HG02840 (cell line): ENCODE data around the gene STRIP1.
"Not testable (repeated sequence)": the region's sequence is repeated elsewhere in the genome, so short reads cannot be mapped to it uniquely, and the experiment has no call there.

Source experiments
- ATAC-seq: cut with Tn5 transposase; IDR thresholded peaks from one replicate; pipeline ENCODE4 v1.9.1; 2021; ENCODE audit warnings: mild to moderate bottlenecking, moderate library complexity, moderate number of reproducible peaks; ENCODE audit not compliant: unreplicated experiment, low FRiP score

Gene STRIP1

DNA sequence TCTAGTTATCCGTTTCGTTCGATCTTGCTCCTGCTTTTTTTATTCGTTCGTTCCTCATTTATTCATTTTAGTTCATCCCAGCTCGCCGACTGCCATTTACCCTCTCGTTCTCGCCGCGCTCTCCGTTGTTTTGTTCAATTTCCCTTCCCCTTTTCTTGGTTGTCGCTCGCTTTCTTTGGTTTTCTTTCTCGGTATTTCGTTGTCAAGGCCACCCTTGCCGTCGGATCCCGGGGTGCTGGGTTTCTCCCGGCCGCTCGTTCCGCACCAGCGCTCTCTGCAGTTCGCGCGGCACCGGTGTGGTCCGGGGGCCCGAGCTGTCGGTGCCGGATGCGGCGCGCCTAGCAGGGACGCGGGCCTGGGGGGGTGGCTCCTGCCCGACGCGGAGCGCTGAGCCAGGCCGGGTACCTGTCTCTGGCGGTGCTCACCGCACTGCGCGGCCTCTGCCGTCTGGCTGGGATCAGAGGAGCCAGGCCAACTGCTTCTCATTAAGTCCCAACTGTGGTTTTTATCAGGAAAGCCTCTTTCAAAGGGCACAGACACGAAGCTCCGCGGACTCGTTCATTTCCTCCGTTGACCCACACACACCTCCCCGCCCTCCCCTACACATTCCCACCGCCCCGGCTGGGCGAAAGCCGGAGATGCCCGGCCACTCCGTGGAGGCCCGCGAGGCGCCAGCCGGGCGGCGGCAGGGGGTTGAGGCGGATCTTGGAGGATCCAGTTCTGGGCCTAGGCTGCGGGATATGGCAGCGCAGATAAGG, 34.4 kb downstream of the STRIP1 start:
- ATAC-seq: no peak

DNA sequence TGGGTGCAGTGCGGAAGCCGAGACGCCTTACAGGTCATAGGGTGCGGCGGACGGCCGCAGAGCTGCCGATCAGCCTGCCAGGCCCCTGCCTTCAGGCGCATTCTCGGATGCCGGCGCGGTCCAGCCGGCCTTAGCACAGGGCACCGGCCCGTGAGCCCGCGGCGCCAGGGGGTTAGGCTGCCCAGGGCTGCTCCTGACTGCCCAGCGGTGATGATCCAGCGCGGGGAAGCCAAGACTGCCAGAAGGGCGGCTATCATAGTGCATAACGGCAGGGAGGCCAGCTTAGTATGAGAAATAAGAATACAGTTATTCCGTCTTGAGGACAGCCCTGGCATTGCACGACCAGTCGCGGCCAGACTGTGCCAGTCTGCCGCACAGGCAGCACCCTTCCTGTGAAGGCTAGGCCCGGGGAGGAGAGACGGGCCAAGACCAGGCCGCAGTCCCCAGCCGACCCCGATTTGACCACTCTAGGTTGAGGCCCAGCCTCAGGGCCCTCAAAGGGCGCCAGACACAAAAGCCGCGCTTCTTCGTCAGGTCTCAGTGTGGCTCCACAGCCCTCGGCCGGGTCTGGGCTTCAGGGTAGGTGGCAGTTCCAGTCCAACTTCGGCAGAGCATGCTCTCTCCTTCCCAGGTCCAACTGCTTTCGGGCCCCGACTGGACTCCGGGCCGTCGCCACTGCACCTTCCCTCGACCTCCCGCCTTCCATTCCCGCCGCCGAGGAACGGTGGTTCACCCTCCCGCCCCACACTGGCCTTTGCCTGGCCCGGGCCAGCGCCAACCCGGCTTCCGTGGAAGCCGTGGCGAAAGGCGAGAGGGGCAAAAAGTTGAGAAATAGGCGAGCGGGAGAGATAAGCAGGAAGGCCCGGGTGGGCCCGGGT, 35.2 kb downstream of the STRIP1 start:
- no peak for ATAC-seq

DNA sequence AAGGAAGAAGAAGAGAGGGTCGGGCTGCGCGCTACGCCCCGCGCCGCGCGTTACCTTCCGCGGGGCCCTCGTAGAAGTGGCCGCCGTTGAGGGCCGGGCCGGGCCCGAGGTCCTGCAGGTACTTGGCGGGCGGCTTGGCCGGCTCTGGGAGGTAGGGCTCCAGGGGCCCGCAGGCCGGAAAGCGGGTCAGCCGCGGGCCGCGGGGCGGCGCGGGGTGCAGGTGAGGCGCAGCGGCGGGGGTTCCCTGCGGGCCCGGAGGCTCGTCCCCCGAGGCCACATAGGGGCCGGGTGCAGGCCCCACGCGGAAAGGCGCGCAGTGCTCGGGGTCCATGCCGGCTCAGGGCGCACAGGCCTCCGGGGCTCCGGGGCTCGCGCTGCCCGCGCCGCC, 35.9 kb downstream of the STRIP1 start:
- ATAC-seq: no peak

DNA sequence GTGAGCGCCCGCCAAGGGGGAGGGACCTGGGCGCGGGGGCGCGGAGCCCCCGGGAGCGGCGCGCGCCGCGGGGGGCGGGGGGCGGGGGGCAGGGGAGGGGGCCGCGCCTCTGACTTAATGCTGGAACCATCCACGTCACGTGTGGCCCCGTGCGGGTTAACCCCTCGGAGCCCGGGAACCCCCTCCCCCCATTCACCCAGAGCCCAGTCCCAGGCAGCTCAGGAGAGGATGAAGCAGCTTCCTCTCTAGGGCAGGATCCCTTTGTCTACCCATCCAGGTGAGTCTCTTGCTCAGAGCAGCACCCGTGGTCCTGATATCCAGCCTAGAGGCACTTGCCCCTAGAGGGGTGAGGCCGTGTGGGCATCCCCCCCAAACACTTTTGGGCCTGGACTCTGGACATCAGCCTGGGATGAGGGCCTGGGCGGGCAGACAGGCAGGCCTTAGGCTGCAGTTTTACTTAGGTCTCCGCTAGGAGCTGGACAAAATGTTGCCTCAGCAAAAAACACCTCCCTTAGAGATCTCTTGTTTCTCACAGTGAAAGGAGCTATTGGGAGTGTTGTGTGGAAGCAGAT, 36.3 kb downstream of the STRIP1 start, which contains the start of gene ALX3:
Gene ALX3, minus strand, starts transcription at position 2 of the 572 bp plus-strand sequence. CDS start 60 bp downstream, outside the sequence.
- no peak for ATAC-seq

DNA sequence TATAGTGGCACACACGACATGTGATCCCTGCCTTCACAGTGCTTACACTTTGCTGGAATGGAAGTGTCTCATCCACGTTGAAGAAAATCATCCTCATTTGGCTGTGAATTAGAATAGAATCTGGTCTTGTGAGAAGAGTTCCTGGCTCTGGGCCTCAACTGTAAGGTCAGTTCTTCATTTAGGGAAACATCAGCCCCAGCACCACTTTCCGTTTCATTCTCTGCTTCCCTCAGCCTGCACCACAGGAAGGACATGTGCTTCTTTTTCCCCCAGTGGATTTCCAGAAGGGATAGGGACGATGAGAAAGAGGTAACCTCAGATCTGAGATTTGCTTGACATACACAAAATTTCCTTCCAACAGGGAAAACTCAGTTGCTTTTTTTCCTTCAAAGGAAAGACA, 39.7 kb downstream of the STRIP1 start:
- no peak for ATAC-seq

DNA sequence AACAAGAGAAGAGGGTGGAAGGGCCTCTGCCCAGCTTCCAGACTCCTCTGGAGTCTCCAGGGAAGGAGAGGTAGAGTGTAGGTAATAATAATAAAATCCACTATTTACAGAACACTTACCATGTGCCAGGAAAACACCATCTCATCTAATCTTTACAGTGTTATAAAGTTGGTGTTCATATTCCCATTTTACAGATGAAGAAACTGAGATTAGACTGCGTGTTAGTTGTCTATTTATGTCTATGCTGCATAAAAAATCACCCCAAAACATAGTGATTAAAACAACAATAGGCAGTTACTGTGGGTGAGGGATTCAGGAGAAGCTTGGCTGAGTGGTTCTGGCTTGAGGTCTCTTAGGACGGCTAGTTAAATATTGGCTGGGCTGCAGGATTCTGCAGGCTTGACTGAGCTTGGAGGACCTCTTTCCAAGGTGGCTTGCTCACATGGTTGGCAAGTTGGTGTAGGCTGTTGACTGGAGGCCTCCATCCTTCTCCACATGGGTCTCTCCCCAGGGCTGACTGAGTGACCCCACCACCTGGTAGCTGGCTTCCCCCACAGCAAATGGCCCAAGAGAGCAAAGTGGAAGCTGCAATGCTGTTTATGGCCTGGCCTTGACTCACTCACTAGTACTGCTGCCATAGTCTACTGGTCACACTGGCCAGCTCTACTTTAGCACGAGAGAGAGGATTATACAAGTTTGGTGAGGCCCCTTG, 42.5 kb downstream of the STRIP1 start:
- ATAC-seq: no peak

DNA sequence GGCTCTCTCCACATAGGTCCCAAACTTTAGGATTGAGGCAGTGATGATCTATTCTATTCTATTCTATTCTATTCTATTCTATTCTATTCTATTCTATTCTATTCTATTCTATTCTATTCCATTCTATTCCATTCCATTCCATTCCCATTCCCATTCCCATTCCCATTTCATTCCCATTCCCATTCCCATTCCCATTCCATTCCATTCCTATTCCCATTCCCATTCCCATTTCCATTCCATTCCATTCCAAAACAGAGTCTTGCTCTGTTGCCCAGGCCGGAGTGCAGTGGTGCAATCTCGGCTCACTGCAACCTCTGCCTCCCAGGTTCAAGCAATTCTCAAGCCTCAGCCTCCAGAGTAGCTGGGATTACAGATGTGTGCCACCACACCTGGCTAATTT, 45.6 kb downstream of the STRIP1 start:
- ATAC-seq: not testable (repeated sequence)

DNA sequence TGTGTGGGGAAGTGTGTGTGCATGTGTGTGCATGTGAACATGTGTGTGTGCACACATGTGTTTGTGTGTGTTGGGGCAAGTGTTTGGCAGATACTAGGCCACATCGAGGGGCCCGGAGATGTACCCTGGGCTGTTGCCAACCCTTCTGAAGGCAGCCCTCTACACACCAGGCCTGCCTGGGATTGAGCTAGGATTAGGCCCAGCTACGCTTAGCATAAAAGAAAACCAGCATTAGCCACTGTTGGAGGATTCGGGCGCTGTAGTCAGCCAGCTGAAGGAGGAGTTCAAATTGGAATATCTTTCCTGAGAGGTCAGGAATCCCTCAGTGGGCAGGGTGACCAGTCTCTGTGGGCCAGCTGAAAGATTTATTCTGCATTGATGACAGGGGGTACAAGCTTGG, 46.6 kb downstream of the STRIP1 start:
- ATAC-seq: no peak

DNA sequence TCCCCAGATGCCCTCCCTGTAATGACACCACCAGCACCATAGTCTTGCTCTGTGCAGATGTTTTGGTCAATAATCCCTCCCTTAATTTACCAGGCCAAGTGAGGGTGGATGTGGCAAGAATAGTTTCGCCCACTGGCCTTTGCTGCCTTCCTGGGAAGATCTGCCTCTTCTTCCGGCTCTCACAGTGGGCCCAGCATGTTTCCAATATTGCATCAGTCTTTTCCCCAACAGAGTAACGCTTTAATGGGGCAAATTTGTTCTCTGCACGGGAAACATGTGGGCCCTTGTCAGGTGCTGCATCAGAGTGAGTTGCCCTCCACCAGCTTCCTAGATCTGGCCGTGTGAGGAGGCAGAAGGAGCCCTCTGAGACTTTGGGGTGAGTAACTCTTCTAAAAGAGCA, 48.1 kb downstream of the STRIP1 start:
- ATAC-seq: no peak

DNA sequence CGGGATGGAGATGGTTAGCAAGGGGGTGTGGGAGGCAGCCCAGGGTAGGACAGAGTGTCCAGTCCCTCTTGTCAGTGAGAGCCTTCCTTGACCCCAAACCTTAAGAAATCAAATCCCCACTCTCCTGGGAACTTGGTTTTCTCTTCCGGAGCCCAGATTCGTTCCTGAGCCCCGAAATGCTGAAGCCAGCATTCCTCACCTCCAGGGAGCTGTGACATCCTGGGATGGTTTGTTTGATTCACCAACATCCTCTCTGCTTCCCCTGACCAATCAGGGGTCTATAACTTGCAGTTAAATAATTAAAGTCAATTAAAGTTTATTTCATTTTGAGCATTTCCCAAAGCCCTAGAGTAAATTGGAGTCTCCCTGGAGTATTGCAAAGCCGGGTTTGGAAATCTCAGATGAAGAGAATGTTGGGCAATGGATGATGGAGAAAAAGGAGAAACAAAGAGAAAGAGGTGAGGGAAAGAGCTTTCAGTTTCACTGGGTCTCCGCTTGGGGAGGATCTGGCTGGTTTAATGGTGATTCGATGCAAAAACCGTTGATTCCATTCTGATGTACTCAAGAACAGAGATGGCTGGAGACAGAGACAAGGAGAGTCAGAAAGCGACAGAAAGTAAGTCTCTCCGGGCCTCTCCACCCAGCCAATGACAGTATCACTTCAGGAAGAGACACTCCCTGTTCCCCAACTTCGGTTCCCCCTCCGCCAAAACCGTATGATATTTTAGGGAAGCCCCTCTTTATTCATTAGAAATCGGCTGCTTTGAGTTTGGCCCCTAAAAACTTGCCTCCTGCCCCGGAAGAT, 48.8 kb downstream of the STRIP1 start:
- ATAC-seq: no peak

DNA sequence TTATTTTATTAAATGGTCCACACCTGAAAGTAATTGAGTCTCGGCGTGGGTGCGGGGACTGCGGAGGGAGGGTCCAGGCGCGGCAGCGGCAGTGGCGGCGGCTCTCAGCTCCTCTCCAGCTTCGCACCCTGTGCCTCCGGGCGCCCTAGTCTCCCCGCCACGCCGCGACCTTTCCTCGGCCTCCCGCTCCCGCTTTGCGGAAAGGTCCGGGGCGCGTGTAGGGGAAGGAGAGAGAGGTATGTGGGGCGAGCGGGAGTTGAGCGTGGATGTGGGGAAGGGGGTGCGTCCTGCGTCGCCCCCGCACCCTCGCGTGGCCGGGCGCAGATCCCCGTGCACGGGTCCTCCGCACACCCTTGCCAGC, 49.4 kb downstream of the STRIP1 start:
- ATAC-seq: no peak

DNA sequence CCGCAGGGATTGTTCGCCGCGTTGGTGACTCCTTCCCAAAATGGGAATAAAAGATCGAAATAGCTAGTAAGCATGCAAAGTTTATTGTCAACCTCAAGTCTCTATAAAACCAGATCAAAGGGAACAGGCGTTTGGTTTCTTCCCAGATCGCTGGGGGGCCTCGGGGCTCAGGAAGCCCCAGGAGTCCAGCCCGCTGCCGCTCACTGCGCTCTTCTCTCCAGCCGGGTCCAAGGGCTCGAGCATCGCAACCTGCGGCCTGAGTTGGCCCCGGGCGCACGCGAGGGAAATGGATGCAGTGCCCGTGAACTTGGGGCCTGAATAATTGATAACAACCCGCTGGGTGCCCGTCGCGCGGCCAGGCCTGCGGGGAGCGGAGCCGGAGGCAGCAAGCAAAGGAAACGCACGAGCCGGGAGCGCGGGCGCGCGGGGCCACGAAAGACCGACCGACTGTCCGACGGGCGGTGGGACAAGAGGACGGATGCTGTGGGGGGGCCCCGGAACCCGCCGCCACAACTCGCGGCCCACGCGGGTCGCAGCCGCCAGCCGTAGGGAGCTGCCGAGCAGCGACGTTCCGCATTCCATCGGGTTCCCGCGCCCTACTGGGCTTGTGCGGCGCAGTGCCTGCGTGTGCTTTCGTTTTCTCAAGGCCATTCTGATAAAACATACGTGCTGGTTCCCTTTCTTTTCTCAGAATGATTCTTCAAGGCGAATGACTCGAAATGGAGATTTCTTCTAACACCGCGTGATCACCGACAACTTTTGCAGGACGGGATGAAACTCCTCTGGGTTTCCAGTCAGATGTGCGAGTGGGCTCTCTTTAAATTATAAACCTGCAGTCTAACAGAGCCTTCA, 50.0 kb downstream of the STRIP1 start:
- no peak for ATAC-seq

DNA sequence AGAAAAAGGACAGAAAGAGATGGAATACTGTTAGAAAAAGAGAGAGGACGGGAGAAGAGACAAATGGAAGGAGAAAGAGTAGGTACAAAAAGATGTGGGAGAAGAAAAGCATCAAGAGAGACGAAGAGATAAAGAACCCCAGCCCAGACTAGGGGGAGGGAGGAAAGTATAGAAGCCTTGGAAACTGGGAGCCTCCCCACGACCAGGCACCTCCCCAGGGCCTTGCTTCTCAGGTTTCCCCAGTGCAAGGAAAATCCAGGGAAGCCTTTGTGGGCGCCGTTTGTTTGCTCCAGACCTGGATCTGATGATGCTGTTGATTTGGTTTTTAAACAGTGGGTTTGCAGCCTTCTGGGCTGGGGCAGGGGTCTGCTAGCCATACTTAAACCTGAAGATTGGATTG, 51.2 kb downstream of the STRIP1 start:
- no peak for ATAC-seq

DNA sequence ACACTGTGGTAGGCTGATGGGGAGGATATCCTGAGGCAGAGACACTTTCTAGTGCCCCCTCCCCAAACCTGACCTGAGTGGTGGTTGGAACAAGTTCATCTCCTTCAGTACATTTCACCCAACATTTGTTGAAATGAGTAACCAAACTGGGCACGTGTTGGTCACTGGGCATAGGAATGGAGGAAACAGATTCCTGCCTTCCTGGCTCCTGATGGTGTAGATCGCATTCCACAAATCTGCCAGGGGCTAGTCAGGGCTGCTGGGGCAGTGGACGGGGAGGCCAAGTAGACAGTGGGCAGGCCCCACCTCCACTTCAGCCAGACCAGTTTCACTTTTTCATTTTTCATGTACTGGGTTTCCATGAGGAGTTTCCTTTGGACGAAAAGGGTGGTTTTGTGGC, 52.5 kb downstream of the STRIP1 start:
- ATAC-seq: no peak

DNA sequence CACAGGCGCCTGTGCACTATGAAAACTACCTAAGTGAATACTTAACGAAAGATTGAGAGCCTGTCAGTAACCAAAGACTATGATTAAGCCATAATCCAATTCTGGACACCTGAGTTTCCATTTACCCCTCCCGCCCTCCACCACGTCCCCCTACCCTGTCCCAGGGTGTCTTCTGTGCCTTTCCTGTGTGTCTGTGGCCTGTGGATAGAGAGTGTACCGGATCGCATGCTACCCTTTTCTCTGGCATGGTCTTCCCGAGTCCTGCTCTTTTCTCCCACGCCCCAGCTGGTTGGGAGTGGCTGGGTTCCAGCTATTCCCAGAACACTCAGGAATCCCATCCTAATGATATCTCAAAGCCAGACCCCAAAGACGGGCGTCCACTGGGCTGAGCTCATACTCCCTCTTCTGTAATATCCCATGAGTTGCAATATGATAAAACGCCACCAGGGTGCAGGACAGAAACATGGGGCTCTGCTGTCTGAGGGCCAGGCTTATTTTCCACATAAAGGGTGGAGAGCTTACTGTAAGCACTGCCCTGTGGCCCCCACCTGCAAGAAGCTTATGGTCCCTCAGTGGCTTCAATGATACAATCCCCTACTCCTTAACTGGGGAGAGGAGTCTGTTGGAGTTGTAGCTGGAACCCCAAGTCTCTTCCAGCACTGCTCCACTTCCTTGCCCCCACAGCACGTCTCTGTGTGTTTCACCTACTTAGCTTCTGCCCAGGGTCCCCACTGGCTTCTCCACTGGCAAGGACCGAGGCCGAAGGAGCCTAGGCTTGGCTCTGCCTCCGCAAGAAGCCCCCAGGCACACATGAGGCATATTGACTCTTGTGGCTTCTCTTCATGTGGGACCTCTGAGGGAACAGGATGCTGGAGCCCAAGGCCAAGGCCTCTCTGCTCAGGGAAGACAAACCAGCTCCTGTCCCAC, 53.7 kb downstream of the STRIP1 start:
- ATAC-seq: no peak

DNA sequence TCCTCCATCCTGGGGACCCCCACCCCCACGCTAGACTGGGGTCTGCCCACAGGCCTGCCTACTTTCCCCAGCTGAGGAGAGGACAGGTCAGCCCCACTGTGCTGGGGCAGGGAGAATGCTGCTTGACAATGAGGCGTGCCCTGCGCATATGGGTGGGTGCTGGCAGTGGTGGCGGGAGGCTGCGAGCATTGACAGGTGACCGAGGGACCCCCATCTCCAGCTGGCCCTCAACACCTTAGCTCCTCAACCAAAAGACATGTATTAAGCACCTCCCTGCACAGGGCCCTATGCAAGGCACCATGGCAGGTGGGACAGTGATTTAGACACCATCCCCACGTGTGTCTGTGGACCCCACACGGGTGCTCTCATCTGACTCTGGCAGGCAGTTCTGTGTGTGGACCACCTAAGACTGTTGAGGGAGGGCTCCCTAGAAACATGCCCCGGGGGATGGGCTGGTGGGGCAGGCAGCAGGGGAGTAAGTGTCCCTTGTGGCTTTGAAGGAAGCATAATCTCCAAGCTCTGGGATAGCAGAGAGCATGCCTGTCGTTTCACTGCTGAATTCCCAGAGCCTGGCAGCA, 54.4 kb downstream of the STRIP1 start:
- no peak for ATAC-seq

DNA sequence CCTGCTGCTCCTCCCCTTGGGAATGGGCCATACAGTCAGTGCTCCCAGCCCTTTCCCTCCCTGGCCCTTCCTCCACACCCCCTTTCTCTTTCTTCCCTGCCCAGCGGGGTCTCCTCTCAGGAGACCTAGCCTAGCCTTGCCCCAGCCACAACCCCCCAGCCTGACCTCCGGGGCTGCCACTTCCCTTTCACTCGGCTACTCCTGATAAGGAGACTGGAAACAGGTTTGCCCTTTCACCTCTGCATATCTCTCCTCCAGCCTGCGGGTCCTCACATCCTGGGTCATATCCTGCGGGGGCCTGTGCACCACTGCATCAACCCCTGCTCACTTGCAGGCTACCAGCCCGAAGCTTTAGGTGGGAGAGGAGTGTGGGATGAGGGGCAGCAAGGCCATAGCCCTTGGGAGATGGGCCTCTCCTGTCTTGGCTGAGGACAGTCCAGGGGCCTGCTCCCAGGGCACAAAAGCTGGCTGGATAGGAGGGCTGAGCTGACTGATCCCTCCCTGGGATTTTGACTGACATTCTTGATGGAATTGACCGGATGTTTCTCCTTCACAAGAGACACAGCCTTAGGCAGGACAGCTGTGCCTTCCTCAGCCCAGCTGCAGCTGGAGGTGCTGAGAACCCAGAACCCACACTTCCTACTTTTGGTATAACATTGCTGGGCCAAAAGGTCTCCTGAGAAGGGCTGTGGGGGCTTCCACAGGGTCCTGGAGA, 55.3 kb downstream of the STRIP1 start:
- ATAC-seq: no peak
